Upper lobe of right lung (tissue), 1 donor: ENCODE results near the gene EYS. TPM values are rescaled to one million over a fixed set of nuclear protein-coding genes. Genes with fewer than 3 reads are reported as not detected.

Experiments
- ATAC-seq: fragments of 200-7000 bp; cut with Tn5 transposase; one replicate; pipeline ENCODE4 v1.9.1; 2020; ENCODE audit warnings: mild to moderate bottlenecking, moderate library complexity
- DNase-seq: peaks from one replicate; pipeline ENCODE4 v3.0.0-alpha.2; 2020
- H3K27ac ChIP-seq: fragments of 200-600 bp; one replicate; pipeline ENCODE4 v1.8.0; 2022
- H3K27me3 ChIP-seq: fragments of 200-600 bp; one replicate; pipeline ENCODE4 v1.8.0; 2022; ENCODE audit warnings: mild to moderate bottlenecking
- H3K36me3 ChIP-seq: fragments of 200-600 bp; one replicate; pipeline ENCODE4 v1.8.0; 2022
- H3K4me1 ChIP-seq: fragments of 200-600 bp; one replicate; pipeline ENCODE4 v1.8.0; 2022
- H3K4me3 ChIP-seq: fragments of 200-600 bp; one replicate; pipeline ENCODE4 v1.8.0; 2022; ENCODE audit warnings: mild to moderate bottlenecking
- H3K9me3 ChIP-seq: fragments of 200-600 bp; one replicate; pipeline ENCODE4 v1.8.0; 2022
- CTCF ChIP-seq: fragments of 200-600 bp; IDR thresholded peaks from one replicate; pipeline ENCODE4 v1.8.0; 2022; ENCODE audit warnings: antibody characterized with exemption
- intact Hi-C: fragments of 100-400 bp; cut with DNase I; formaldehyde crosslinking; loops from one replicate; pipeline ENCODE4 v1.11.0; 2022
- total RNA-seq: library from RNA; stranded (reverse); fragmentation: NEBNext Ultra II Directional; extraction: Animal tissue kit (Norgen Biotek cat#: 25700); gene quantifications from one replicate; pipeline ENCODE4 v1.2.1, GENCODE V29; 2021
- donor health status: DM: no; HTN: yes; CAD: no; lungs with severe emphysema.

The EYS gene
- total RNA-seq, 1 donor from 2014 or later: not detected

GRCh38 chr6:64186592-64186991 lies 1520.4 kb downstream of the EYS start:
- Histone ChIP-seq H3K9me3 (no peaks in the 10 kb centered on the region), H3K27ac (no peak overlapping the region), H3K4me3 (no peak overlapping the region), H3K36me3 (no peaks in the 10 kb centered on the region), H3K4me1 (no peaks in the 10 kb centered on the region), H3K27me3 (no peaks in the 10 kb centered on the region)
- DNase-seq: no peak
- no peak for ATAC-seq
- TF ChIP-seq CTCF: no peak
- intact Hi-C loops: no loop called here

GRCh38 chr6:64185621-64186020 lies 1521.4 kb downstream of the EYS start:
- TF ChIP-seq CTCF: no peak
- no peak overlapping the region for H3K4me3 ChIP-seq
- ATAC-seq (no peak), DNase-seq (no peak)
- intact Hi-C loops: no loop called here
- H3K36me3 ChIP-seq: no peaks in the 10 kb centered on the region
- H3K27ac ChIP-seq: no peak overlapping the region
- no peaks in the 10 kb centered on the region for H3K4me1 ChIP-seq
- H3K27me3 ChIP-seq: no peaks in the 10 kb centered on the region
- no peaks in the 10 kb centered on the region for H3K9me3 ChIP-seq

GRCh38 chr6:64175296-64175695 lies 1531.7 kb downstream of the EYS start:
- no peak for DNase-seq
- H3K9me3 ChIP-seq: no peaks in the 10 kb centered on the region
- H3K27ac ChIP-seq: no peak overlapping the region
- no peak overlapping the region for H3K4me3 ChIP-seq
- intact Hi-C loops: no loop called here
- no peak for TF ChIP-seq CTCF
- H3K4me1 ChIP-seq: no peaks in the 10 kb centered on the region
- ATAC-seq: no peak
- no peaks in the 10 kb centered on the region for H3K36me3 ChIP-seq
- no peaks in the 10 kb centered on the region for H3K27me3 ChIP-seq

- Histone ChIP-seq H3K4me1 (no peaks in the 10 kb centered on the region), H3K4me3 (no peak overlapping the region), H3K9me3 (no peaks in the 10 kb centered on the region), H3K36me3 (no peaks in the 10 kb centered on the region), H3K27me3 (no peaks in the 10 kb centered on the region), H3K27ac (no peak overlapping the region)
- ATAC-seq: no peak
- no peak for TF ChIP-seq CTCF
- DNase-seq: no peak
- intact Hi-C loops: no loop called here
These were observed 1536.7 kb downstream of the EYS start for GRCh38 chr6:64170316-64170715.

GRCh38 chr6:64160486-64160885 lies 1546.5 kb downstream of the EYS start:
- H3K4me3 ChIP-seq: no peak overlapping the region
- H3K27ac ChIP-seq: no peak overlapping the region
- no peaks in the 10 kb centered on the region for H3K27me3 ChIP-seq
- ATAC-seq: no peak
- no peaks in the 10 kb centered on the region for H3K4me1 ChIP-seq
- H3K36me3 ChIP-seq: no peaks in the 10 kb centered on the region
- intact Hi-C loops: no loop called here
- no peak for TF ChIP-seq CTCF
- no peaks in the 10 kb centered on the region for H3K9me3 ChIP-seq
- DNase-seq: no peak

- Histone ChIP-seq H3K4me3 (no peak overlapping the region), H3K4me1 (no peaks in the 10 kb centered on the region), H3K27me3 (no peaks in the 10 kb centered on the region), H3K27ac (no peak overlapping the region), H3K36me3 (no peaks in the 10 kb centered on the region), H3K9me3 (no peaks in the 10 kb centered on the region)
- ATAC-seq (no peak), DNase-seq (no peak)
- intact Hi-C loops: no loop called here
- TF ChIP-seq CTCF: no peak
These were observed 1552.0 kb downstream of the EYS start for GRCh38 chr6:64155063-64155462.
